Activated T-helper 17 cell treated with anti-CD3 and anti-CD28 coated beads, Interleukin-2, amount 50 U/mL, for 72 hours (primary cell): ENCODE data around the gene UPP1. TPM values are rescaled to one million over a fixed set of nuclear protein-coding genes. Genes with fewer than 3 reads are reported as not detected.
"Not testable (repeated sequence)": the region's sequence is repeated elsewhere in the genome, so short reads cannot be mapped to it uniquely, and the experiment has no call there.

Source experiments
- ATAC-seq: fragments of 150-1000 bp; cut with Tn5 transposase; replicated peaks from 2 replicates; pipeline ENCODE4 v1.10.0; 2021; ENCODE audit warnings: mild to moderate bottlenecking, moderate library complexity
- H3K27ac Mint-ChIP-seq: one replicate; pipeline ENCODE4 v1.8.0; 2022; ENCODE audit warnings: mixed read lengths
- H3K27me3 Mint-ChIP-seq: one replicate; pipeline ENCODE4 v1.8.0; 2022; ENCODE audit warnings: mixed read lengths
- H3K36me3 Mint-ChIP-seq: one replicate; pipeline ENCODE4 v1.8.0; 2022; ENCODE audit warnings: low read depth, mild to moderate bottlenecking, mixed read lengths
- H3K4me1 Mint-ChIP-seq: one replicate; pipeline ENCODE4 v1.8.0; 2022; ENCODE audit warnings: mixed read lengths
- H3K4me3 Mint-ChIP-seq: one replicate; pipeline ENCODE4 v1.8.0; 2022; ENCODE audit warnings: mild to moderate bottlenecking, mixed read lengths
- H3K9me3 Mint-ChIP-seq: one replicate; pipeline ENCODE4 v1.8.0; 2022; ENCODE audit warnings: mixed read lengths
- total RNA-seq, 2 donors: library from RNA; stranded (reverse); gene quantifications; one replicate each; pipeline ENCODE4 v1.2.3, GENCODE V29; 2022

UPP1 gene
- total RNA-seq, 2 donors from 2014 or later: 69.1 to 83.9 TPM

DNA sequence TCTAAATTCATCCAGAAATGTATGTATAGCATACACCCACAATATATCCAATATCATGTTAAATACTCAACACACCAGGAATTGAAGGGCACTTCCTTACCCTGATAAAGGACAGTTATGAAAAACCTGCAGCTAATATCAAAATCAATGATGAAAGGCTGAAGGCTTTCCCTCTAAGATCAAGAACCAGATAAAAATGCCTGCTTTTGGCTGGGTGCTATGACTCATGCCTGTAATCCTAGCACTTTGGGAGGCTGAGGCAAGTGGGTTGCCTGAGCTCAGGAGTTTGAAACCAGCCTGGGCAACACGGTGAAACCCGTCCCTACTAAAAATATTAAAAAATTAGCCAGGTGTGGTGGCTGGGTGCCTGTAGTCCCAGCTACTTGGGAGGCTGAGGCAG, 21.6 kb upstream of the UPP1 start:
- Mint-ChIP-seq H3K27ac (no peak overlapping the region), H3K27me3 (peaks cover 5% of the 10 kb centered on the region), H3K4me3 (no peak overlapping the region), H3K36me3 (no peaks in the 10 kb centered on the region), H3K9me3 (peaks cover 10% of the 10 kb centered on the region), H3K4me1 (no peaks in the 10 kb centered on the region)
- ATAC-seq: no peak

DNA sequence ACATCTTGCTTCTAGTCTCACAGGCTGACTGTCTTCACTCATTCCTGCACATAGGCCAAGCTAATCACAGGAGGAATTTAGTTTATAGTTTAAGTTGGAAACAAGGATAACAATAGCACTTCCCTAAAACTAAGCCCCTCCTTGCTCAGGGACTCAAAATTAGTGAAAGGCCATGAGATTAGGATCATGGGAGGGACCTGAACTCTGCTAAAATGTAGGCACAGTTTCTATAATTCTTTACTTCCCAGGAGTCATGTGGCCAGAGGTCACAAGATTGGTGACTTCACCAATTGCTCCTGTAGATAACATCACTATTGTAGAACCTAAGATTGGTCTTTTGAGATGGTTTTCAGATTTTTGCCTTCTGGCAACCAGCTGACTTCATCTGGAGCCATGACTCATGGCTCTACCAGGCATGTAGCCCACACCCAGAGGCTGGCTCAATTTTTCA, 14.8 kb upstream of the UPP1 start:
- no peaks in the 10 kb centered on the region for H3K9me3 Mint-ChIP-seq
- no peaks in the 10 kb centered on the region for H3K36me3 Mint-ChIP-seq
- H3K27me3 Mint-ChIP-seq: no peaks in the 10 kb centered on the region
- H3K4me1 Mint-ChIP-seq: no peaks in the 10 kb centered on the region
- H3K4me3 Mint-ChIP-seq: no peak overlapping the region
- H3K27ac Mint-ChIP-seq: peak overlapping the region; percentile 43
- peak; percentile 95 for ATAC-seq

DNA sequence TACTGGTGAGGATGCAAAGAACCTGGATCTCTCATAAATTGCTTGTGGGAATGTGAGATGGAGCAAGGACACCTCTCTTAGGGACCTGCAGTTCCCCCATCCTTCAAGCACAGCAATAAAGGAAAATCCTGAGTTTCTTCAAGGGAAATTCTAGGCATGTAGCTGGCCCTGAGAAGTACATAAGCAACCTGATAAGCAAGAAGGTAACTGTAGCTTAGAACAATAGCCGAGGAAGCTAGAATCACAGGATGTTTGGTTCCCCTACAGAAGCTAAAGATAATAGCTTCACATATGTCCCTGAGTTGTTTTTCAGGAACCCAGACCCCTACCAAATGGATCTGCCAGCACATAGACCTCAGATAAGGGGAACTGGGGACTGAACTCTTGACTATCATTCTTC, 11.6 kb upstream of the UPP1 start:
- no peak overlapping the region for H3K27ac Mint-ChIP-seq
- no peak for ATAC-seq
- H3K9me3 Mint-ChIP-seq: no peaks in the 10 kb centered on the region

GRCh38 chr7:48078470-48078869, 10.6 kb upstream of the UPP1 start:
- no peaks in the 10 kb centered on the region for H3K27me3 Mint-ChIP-seq
- H3K4me1 Mint-ChIP-seq: peaks cover 12% of the 10 kb centered on the region
- no peaks in the 10 kb centered on the region for H3K36me3 Mint-ChIP-seq
- no peak overlapping the region for H3K27ac Mint-ChIP-seq
- H3K9me3 Mint-ChIP-seq: no peaks in the 10 kb centered on the region
- ATAC-seq: no peak
- H3K4me3 Mint-ChIP-seq: no peak overlapping the region

More for the DNA sequence above, 11.6 kb upstream of the UPP1 start:
- H3K27me3 Mint-ChIP-seq: no peaks in the 10 kb centered on the region
- H3K4me1 Mint-ChIP-seq: peaks cover 1% of the 10 kb centered on the region
- H3K4me3 Mint-ChIP-seq: no peak overlapping the region
- H3K36me3 Mint-ChIP-seq: no peaks in the 10 kb centered on the region

DNA sequence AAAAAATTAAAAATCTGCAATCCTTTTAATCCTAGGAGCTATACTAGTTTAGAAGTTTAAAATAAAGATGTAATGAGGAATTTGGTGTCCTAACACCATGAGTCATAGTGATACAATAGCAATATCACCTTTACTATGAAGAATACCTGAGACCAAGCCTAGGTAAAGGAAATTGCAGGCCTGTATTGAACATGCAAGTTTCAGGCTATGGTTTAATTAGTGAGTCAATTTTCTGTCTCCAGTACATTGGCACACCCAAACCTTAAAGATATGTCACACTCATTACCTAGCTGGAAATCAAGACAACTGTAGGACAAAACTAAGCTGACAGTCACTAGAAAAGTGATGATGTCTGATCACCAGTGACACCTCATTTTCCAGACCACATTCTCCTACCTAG, 6.7 kb upstream of the UPP1 start:
- not testable (repeated sequence) for H3K27ac Mint-ChIP-seq, H3K9me3 Mint-ChIP-seq, H3K27me3 Mint-ChIP-seq, H3K36me3 Mint-ChIP-seq
- H3K4me1 Mint-ChIP-seq: peaks cover 42% of the 10 kb centered on the region
- peak; percentile 15 for ATAC-seq
- H3K4me3 Mint-ChIP-seq: peak overlapping the region; percentile 60

GRCh38 chr7:48083114-48083830, 5.8 kb upstream of the UPP1 start:
- Mint-ChIP-seq H3K27ac (peak overlapping the region; percentile 61), H3K9me3 (no peaks in the 10 kb centered on the region), H3K4me3 (peak overlapping the region; percentile 60), H3K27me3 (no peaks in the 10 kb centered on the region), H3K36me3 (peaks cover 9% of the 10 kb centered on the region), H3K4me1 (peaks cover 42% of the 10 kb centered on the region)
- ATAC-seq: peak; percentile 21

DNA sequence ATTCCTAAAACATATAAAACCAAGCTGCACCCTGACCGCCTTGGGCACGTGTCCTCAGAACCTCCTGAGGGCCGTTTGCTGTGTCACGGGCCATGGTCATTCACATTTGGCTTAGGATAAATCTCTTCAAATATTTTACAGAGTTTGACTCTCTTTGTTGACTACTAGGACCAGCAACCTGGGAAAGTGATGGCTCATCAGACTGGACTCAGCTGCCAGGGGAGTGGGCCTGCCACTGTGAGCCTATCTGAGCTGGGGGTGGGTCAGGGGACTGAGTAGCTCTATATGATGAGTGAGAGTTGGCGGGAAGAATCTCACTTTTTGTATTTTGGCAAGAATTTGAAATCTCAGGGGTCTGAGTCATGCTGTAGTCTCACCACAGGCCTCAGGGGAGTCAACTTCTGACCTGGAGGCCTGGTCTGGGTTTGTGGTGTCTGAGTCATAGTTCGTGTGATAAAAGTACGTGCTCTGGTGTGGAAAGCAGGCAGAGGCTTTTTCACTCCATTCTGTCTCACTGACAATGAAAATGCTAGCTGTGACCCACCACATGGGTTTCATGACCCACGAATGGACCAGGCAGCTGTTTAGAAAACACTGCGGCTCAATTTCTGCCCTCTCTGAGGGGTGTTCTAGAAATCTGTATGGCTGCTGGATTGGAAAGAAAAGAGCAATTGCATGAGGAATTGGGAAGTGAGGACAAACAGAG, 4.2 kb upstream of the UPP1 start:
- Mint-ChIP-seq H3K4me3 (peak overlapping the region; percentile 81), H3K27me3 (no peaks in the 10 kb centered on the region), H3K9me3 (no peaks in the 10 kb centered on the region), H3K27ac (peak overlapping the region; percentile 92), H3K36me3 (peaks cover 24% of the 10 kb centered on the region), H3K4me1 (peaks cover 42% of the 10 kb centered on the region)
- peak; percentile 68 for ATAC-seq

DNA sequence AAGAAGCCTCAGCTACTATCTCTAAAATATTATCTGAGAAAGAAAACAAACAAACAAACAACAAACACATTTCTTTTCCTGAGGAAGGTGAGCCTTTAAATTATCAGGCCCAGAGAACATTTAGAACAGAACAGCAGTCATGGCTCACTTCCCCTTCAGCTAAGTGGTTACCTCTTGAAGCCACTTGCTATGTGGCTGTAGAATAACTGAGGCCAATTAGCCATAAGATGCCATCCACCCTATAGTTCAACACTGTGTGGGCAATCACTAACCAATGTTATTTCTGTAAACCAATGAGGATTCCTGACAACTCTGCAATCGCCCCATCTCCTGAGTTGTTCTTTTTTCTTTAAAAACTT, 3.7 kb upstream of the UPP1 start:
- Mint-ChIP-seq H3K9me3 (no peaks in the 10 kb centered on the region), H3K27ac (peak overlapping the region; percentile 92), H3K4me3 (peak overlapping the region; percentile 81), H3K36me3 (peaks cover 30% of the 10 kb centered on the region), H3K27me3 (no peaks in the 10 kb centered on the region), H3K4me1 (peaks cover 43% of the 10 kb centered on the region)
- no peak for ATAC-seq

- no peaks in the 10 kb centered on the region for H3K27me3 Mint-ChIP-seq
- H3K36me3 Mint-ChIP-seq: peaks cover 35% of the 10 kb centered on the region
- peak overlapping the region; percentile 81 for H3K4me3 Mint-ChIP-seq
- H3K4me1 Mint-ChIP-seq: peaks cover 48% of the 10 kb centered on the region
- no peaks in the 10 kb centered on the region for H3K9me3 Mint-ChIP-seq
- ATAC-seq: no peak
- peak overlapping the region; percentile 92 for H3K27ac Mint-ChIP-seq
Measured at GRCh38 chr7:48085942-48086341, 3.1 kb upstream of the UPP1 start.

GRCh38 chr7:48087349-48087748, 1.7 kb upstream of the UPP1 start:
- no peaks in the 10 kb centered on the region for H3K9me3 Mint-ChIP-seq
- no peaks in the 10 kb centered on the region for H3K27me3 Mint-ChIP-seq
- H3K4me1 Mint-ChIP-seq: peaks cover 50% of the 10 kb centered on the region
- H3K36me3 Mint-ChIP-seq: peaks cover 49% of the 10 kb centered on the region
- H3K4me3 Mint-ChIP-seq: peak overlapping the region; percentile 81
- peak overlapping the region; percentile 92 for H3K27ac Mint-ChIP-seq
- ATAC-seq: peak; percentile 35

GRCh38 chr7:48088559-48089045, 463 bp upstream of the UPP1 start:
- ATAC-seq: peak; percentile 60
- H3K27me3 Mint-ChIP-seq: no peaks in the 10 kb centered on the region
- H3K4me1 Mint-ChIP-seq: peaks cover 39% of the 10 kb centered on the region
- H3K27ac Mint-ChIP-seq: peak overlapping the region; percentile 92
- H3K9me3 Mint-ChIP-seq: no peaks in the 10 kb centered on the region
- H3K4me3 Mint-ChIP-seq: peak overlapping the region; percentile 81
- H3K36me3 Mint-ChIP-seq: peaks cover 62% of the 10 kb centered on the region

DNA sequence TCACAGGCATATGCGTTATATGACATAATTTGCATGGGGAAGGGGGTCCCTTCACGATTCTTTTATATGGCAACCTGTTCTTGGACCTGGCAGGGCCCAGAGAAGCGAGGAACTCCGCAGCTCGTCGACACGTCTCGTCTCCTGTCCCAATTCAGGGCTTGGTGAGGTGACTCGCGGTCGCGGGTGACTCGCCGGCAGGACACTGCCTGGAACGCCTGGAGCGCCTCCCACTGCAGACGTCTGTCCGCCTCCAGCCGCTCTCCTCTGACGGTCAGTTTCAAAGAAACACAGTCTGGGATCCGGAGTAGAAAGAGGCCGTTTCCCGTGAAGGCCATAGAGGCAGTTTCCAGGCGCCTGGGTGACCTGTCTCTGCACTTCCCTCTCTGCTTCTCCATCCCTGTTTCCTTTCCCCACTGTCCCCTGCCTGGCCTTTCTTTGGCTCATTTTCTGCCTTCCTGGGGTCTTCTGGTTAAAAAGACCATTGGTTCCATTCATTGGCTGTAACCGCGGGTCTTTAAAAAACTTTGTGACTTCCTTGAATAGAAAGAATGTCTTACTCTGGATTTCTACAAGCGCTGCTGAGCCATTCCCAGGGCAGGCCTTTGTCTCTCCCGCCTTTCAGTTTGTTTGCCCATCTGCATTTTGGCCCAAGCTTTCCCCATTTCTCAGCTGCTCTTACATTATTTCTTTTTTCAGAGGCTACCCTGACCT, 1.2 kb downstream of the UPP1 start:
- H3K27me3 Mint-ChIP-seq: no peaks in the 10 kb centered on the region
- H3K4me1 Mint-ChIP-seq: peaks cover 38% of the 10 kb centered on the region
- peak overlapping the region; percentile 72 for H3K27ac Mint-ChIP-seq
- H3K4me3 Mint-ChIP-seq: peak overlapping the region; percentile 81
- ATAC-seq: no peak
- H3K36me3 Mint-ChIP-seq: peaks cover 70% of the 10 kb centered on the region
- H3K9me3 Mint-ChIP-seq: no peaks in the 10 kb centered on the region

DNA sequence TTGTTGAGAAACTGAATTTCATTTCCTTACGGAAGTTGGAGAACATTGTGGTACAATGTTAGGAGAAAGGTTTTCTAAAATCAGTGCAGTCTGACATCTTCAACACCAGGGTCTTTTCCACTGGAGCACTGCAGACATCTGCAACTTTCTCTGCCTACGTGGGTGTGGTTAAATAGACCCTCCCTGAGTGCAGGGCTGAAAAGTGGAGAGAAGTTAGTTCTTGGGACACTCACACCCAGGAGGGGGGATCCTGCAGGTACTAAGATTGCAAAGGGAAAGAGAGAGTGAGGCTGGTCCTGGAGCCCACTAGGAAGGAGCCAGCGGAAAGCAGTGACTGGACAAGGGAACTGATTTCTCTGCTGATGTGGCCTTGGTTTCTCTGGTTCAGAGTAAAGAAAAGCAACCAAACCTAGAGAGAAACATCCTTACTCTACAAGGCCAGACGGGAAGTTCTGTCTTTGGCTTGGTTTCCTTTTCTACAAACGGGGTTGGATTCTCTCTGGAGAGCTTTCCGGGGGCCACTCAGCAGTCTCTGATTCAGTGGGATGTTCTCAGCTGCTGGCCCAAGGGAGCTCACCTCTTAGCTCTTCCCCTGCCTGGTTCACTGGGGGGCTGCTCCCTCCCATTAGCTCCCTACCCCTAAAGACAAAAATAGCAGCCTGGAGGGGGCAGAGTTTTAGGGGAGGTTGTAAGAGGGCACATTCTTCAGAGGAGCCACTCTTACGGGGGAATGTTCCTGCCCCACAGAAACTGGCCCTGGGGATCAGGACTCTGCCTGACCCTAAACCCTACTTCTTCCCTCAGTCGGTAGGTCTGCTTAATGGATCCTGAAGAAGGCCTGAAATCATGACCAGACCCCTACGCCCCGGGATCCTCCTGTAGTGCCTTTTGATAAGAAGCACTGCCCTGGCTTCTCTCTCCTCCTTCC, 2.7 kb downstream of the UPP1 start:
- Mint-ChIP-seq H3K4me1 (peaks cover 35% of the 10 kb centered on the region), H3K36me3 (peaks cover 84% of the 10 kb centered on the region), H3K27ac (peak overlapping the region; percentile 72), H3K9me3 (no peaks in the 10 kb centered on the region), H3K27me3 (no peaks in the 10 kb centered on the region), H3K4me3 (peak overlapping the region; percentile 81)
- ATAC-seq: no peak

- H3K27me3 Mint-ChIP-seq: no peaks in the 10 kb centered on the region
- peaks cover 54% of the 10 kb centered on the region for H3K4me1 Mint-ChIP-seq
- peaks cover 100% of the 10 kb centered on the region for H3K36me3 Mint-ChIP-seq
- no peak for ATAC-seq
- H3K9me3 Mint-ChIP-seq: no peaks in the 10 kb centered on the region
- peak overlapping the region; percentile 81 for H3K4me3 Mint-ChIP-seq
- H3K27ac Mint-ChIP-seq: peak overlapping the region; percentile 97
Measured at GRCh38 chr7:48094861-48095293, 5.8 kb downstream of the UPP1 start.
